ENCODE measurements around the gene CMA1.

Gene CMA1

GRCh38 chr14:24465368-24465767, 42.7 kb downstream of the CMA1 start:
- no peak for DNase-seq

GRCh38 chr14:24463884-24464785, 43.9 kb downstream of the CMA1 start:
- DNase-seq, result no peak

GRCh38 chr14:24463017-24463883, 44.8 kb downstream of the CMA1 start:
- no peak for DNase-seq

- no peak for DNase-seq
These were observed 46.7 kb downstream of the CMA1 start for GRCh38 chr14:24461336-24461735.

GRCh38 chr14:24459331-24459730, 48.7 kb downstream of the CMA1 start:
- no peak for DNase-seq

- no peak for DNase-seq
These were observed 49.3 kb downstream of the CMA1 start for GRCh38 chr14:24458736-24459135.

GRCh38 chr14:24456980-24457379, 51.1 kb downstream of the CMA1 start:
- DNase-seq, result no peak
